ENCODE data around the gene ZNF138. TPM values are rescaled to one million over a fixed set of nuclear protein-coding genes. Genes with fewer than 3 reads are reported as not detected.

Gene ZNF138
- total RNA-seq, 1 experiment from 2014 or later = 25.6 TPM

- Histone ChIP-seq H2BK5ac (ENCODE audit: insufficient read length, low read length) (no peak overlapping the region), H3K18ac (ENCODE audit: insufficient read length, low read depth, low read length) (no peak overlapping the region), H3K79me1 (ENCODE audit: insufficient read depth, low read depth, low read length, poor library complexity, severe bottlenecking) (no peaks in the 10 kb centered on the region), H4K20me1 (ENCODE audit: control insufficient read depth, insufficient read depth, insufficient read length) (no peaks in the 10 kb centered on the region), H2BK120ac (ENCODE audit: low read depth, low read length, poor library complexity, severe bottlenecking) (no peak overlapping the region), H3K23me2 (ENCODE audit: insufficient read length, low read depth, low read length, poor library complexity, severe bottlenecking) (no peaks in the 10 kb centered on the region), H3K27ac (ENCODE audit: insufficient read length, low read depth, low read length) (no peak overlapping the region), H2AK5ac (ENCODE audit: insufficient read length, low read length) (no peak overlapping the region), H3K56ac (ENCODE audit: insufficient read length, low read depth, low read length) (no peak overlapping the region), H3K9me3 (ENCODE audit: control insufficient read depth, low read depth, low read length) (no peaks in the 10 kb centered on the region), H2BK12ac (ENCODE audit: insufficient read length, low read depth, low read length) (no peak overlapping the region), H3K27me3 (ENCODE audit: insufficient read depth, low read length) (no peaks in the 10 kb centered on the region; the same call in 1 of the 2 replicates), H3T11ph (ENCODE audit: low read length) (no peak overlapping the region), H3K23ac (ENCODE audit: insufficient read length, low read depth, low read length) (no peak overlapping the region), H4K5ac (ENCODE audit: insufficient read length, low read depth, low read length) (no peak overlapping the region), H3K4ac (ENCODE audit: low read depth, low read length) (no peak overlapping the region), H3K79me2 (ENCODE audit: insufficient read depth, low read length) (no peaks in the 10 kb centered on the region), H2BK20ac (ENCODE audit: low read depth, low read length, poor library complexity, severe bottlenecking) (no peak overlapping the region), H4K8ac (replicated peaks; ENCODE audit: insufficient read length, low read depth, low read length) (no peak overlapping the region), H4K91ac (ENCODE audit: insufficient read length, low read depth, low read length) (no peak overlapping the region), H2AFZ (ENCODE audit: low read length) (no peak overlapping the region), H3K4me1 (ENCODE audit: insufficient read depth, low read length) (no peaks in the 10 kb centered on the region), H3K9ac (ENCODE audit: extremely low read depth, insufficient read length, low read length) (no peak overlapping the region), H3K14ac (ENCODE audit: insufficient read depth, low read length) (no peak overlapping the region), H3K4me2 (ENCODE audit: insufficient read depth, insufficient read length, low read length) (no peak overlapping the region), H2BK15ac (ENCODE audit: low read depth, low read length) (no peak overlapping the region)
- Mint-ChIP-seq H3K9me3 (peaks cover 77 to 86% of the 10 kb centered on the region in 2 experiments), H3K4me3 (peak overlapping the region in 1 of 2 experiments; percentile 32; a peak in 2 of 5 replicates), H3K27ac (no peak overlapping the region), H3K36me3 (ENCODE audit: insufficient read depth in 1 of 3, low read depth in 3 of 3) (peaks cover 4 to 10% (median 6%) of the 10 kb centered on the region in 3 experiments; a peak in 5 of 7 replicates), H3K4me1 (0 out of 4 replicates have a peak, but pooled peaks cover 0 to 3% of the 10 kb centered on the region in 2 experiments), H3K27me3 (ENCODE audit: low read depth) (peaks cover 61% of the 10 kb centered on the region)
- no peak for DNase-seq
- WGBS (ENCODE audit: extremely low coverage, insufficient read length, low lambda C conversion rate) = no CpG with 5 or more reads among the region's 10 CpGs
- TF ChIP-seq, protein P1, sequence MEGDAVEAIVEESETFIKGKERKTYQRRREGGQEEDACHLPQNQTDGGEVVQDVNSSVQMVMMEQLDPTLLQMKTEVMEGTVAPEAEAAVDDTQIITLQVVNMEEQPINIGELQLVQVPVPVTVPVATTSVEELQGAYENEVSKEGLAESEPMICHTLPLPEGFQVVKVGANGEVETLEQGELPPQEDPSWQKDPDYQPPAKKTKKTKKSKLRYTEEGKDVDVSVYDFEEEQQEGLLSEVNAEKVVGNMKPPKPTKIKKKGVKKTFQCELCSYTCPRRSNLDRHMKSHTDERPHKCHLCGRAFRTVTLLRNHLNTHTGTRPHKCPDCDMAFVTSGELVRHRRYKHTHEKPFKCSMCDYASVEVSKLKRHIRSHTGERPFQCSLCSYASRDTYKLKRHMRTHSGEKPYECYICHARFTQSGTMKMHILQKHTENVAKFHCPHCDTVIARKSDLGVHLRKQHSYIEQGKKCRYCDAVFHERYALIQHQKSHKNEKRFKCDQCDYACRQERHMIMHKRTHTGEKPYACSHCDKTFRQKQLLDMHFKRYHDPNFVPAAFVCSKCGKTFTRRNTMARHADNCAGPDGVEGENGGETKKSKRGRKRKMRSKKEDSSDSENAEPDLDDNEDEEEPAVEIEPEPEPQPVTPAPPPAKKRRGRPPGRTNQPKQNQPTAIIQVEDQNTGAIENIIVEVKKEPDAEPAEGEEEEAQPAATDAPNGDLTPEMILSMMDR (conservative IDR thresholded peaks at IDR 0.05) = no peak
These were observed 79.9 kb downstream of the ZNF138 start for GRCh38 chr7:64874114-64874513.

Measured in H9 (cell line).